Measurements from ENCODE around the gene RGS7. TPM values are rescaled to one million over a fixed set of nuclear protein-coding genes. Genes with fewer than 3 reads are reported as not detected.

The RGS7 gene
- total and polyA plus RNA-seq, 2 of the 4 experiments (the other 2 are of a cell fraction) = 0.58 to 0.72 TPM

DNA sequence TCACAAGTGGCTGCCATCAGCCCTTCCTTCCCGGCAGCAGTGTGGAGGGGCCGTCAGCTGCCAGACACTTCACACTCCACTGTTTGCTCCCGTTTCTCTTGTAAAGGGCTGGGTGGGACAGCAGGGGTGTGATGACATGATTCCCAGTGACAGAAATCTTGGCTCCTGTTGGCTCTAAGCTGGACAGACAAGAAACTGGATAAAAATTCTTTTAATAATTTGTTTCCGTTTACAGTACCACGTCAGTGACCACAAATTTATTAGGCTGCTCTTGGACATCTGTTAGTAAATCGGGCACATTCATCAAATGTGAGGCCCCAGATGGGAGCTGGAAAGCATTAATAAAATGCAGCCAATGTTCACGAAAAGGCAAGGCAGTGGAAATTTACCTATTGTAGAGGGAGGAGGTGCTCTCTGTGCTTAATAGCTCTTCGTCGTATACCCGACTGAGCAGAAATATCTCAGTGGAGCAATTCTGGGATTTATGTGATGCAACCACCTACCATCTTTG is 391.4 kb downstream of the RGS7 start:
- in situ Hi-C loops (cut with MboI; ENCODE audit: low sequenced_read_pairs) = no loop called here
- no peak overlapping the region for H4K8ac ChIP-seq (ENCODE audit: low read depth in 2 of 2, low read length in 2 of 2)
- H2AK9ac ChIP-seq (replicated peaks; ENCODE audit: low read depth, low read length, poor library complexity) = no peak overlapping the region
- no peak overlapping the region for H4K5ac ChIP-seq (ENCODE audit: low read depth, low read length)
- no peak overlapping the region for H3K14ac ChIP-seq (replicated peaks; ENCODE audit: low read depth, low read length)
- no peak overlapping the region for H3K23ac ChIP-seq (ENCODE audit: low read depth, low read length)
- no peak overlapping the region for H3K4me2 ChIP-seq (ENCODE audit: low read depth, low read length)
- H3K4me1 ChIP-seq (ENCODE audit: control insufficient read depth, insufficient read depth, low read length) = no peaks in the 10 kb centered on the region
- WGBS, 2 experiments (ENCODE audit: extremely low coverage in 2 of 2, insufficient read length in 1 of 2) = no CpG with 5 or more reads among the region's 10 CpGs
- no peak overlapping the region for H4K91ac ChIP-seq (ENCODE audit: insufficient read depth, low read depth, low read length)
- H3K18ac ChIP-seq (ENCODE audit: low read depth, low read length) = no peak overlapping the region
- no peak overlapping the region for H2BK20ac ChIP-seq (ENCODE audit: low read depth, low read length)
- H2AK5ac ChIP-seq (ENCODE audit: low read depth, low read length) = no peak overlapping the region
- intact Hi-C loops (cut with micrococcal nuclease) = no loop called here
- H3K9me3 ChIP-seq (ENCODE audit: control insufficient read depth, insufficient read depth, low read length) = no peaks in the 10 kb centered on the region
- POLR2A ChIA-PET (ENCODE audit: unreplicated experiment) = no interaction called here
- H2BK120ac ChIP-seq (ENCODE audit: low read depth, low read length) = no peak overlapping the region
- no peaks in the 10 kb centered on the region for H4K20me1 ChIP-seq (ENCODE audit: insufficient read depth, low read length)
- dilution Hi-C loops (cut with HindIII; ENCODE audit: low sequenced_read_pairs, unreplicated experiment) = no loop called here
- no peak overlapping the region for H3K56ac ChIP-seq (ENCODE audit: extremely low read depth, insufficient read depth, low read length)
- DNase-seq (no peak), ATAC-seq (ENCODE audit: low read depth) (no peak)
- no peak overlapping the region for H2AFZ ChIP-seq (replicated peaks; ENCODE audit: low read length, poor library complexity)
- CTCF ChIA-PET = interaction anchor here (0.7 to 1.8 kb wide), 4 partner anchors 16 to 520 kb away, joined by 3 to 8 read pairs (median 4); no protein-coding TSS in a partner anchor
- H3K9ac ChIP-seq (ENCODE audit: low read depth, low read length) = no peak overlapping the region
- no peak overlapping the region for H3K4me3 ChIP-seq (ENCODE audit: insufficient read depth, low read depth, low read length)
- no TSS peak for BruUV-seq (replicated peaks)
- H2BK5ac ChIP-seq (ENCODE audit: low read depth, low read length, poor library complexity, severe bottlenecking) = no peak overlapping the region
- H3K27ac ChIP-seq (ENCODE audit: insufficient read depth, low read length) = no peak overlapping the region
- no peak for TF ChIP-seq MXI1 (IDR thresholded peaks at IDR 0.05; ENCODE audit: borderline replicate concordance, low read depth, low read length)
- no peaks in the 10 kb centered on the region for H3K9me1 ChIP-seq (ENCODE audit: insufficient read depth, low read length)
- no peaks in the 10 kb centered on the region for H3K79me1 ChIP-seq (ENCODE audit: low read depth in 1 of 2, low read length in 2 of 2)
- no peak overlapping the region for H3K4ac ChIP-seq (ENCODE audit: low read depth, low read length)
- H3K36me3 ChIP-seq (ENCODE audit: control insufficient read depth, insufficient read depth, low read length) = no peaks in the 10 kb centered on the region
- H3K27me3 ChIP-seq (ENCODE audit: control insufficient read depth, insufficient read depth, low read length) = no peaks in the 10 kb centered on the region; the same call in 1 of the 2 replicates
- H2BK15ac ChIP-seq (ENCODE audit: low read depth, low read length) = no peak overlapping the region

Measured in IMR-90 (cell line).